Fibroblast of lung (primary cell): ENCODE measurements around the gene NFKBIE.

ENCODE experiments used
- EZH2 ChIP-seq: IDR thresholded peaks from 2 replicates; pipeline ENCODE4 v1.5.1; 2012; ENCODE audit warnings: low read length, control low read depth, mild to moderate bottlenecking; ENCODE audit errors: missing control alignments
- TF ChIP-seq, protein P1 (sequence below), 2 donors: IDR thresholded peaks in 1 of 2; conservative IDR thresholded peaks in 1 of 2; 1 replicate in 1 of 2; 2 replicates in 1 of 2; pipeline ENCODE4 v1.5.1; 2011 to 2012; ENCODE audit warnings: low read length in 2 of 2, control low read depth in 1 of 2, inconsistent platforms in 1 of 2, low read depth in 1 of 2, mild to moderate bottlenecking in 1 of 2

DNA sequence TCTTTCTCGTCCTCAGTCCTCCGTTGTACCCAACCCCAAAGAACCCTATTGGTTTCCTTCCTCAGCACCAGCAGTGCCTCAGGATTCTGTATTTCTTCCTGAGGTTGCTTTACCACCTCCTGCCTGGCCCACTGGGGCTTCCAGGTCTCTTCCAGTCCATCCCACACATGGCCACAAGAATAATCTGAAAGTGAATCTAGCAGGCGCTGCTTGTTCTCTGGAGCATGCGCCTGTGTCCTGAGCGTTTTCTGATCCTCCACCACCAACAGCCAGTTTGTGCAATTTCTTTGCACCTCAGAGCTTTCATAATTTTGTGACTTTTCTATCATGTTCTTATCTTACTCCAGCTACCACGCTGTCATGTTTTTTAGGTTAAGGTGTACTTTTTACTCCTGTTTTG, 30.1 kb downstream of the NFKBIE start:
- TF ChIP-seq, protein P1, sequence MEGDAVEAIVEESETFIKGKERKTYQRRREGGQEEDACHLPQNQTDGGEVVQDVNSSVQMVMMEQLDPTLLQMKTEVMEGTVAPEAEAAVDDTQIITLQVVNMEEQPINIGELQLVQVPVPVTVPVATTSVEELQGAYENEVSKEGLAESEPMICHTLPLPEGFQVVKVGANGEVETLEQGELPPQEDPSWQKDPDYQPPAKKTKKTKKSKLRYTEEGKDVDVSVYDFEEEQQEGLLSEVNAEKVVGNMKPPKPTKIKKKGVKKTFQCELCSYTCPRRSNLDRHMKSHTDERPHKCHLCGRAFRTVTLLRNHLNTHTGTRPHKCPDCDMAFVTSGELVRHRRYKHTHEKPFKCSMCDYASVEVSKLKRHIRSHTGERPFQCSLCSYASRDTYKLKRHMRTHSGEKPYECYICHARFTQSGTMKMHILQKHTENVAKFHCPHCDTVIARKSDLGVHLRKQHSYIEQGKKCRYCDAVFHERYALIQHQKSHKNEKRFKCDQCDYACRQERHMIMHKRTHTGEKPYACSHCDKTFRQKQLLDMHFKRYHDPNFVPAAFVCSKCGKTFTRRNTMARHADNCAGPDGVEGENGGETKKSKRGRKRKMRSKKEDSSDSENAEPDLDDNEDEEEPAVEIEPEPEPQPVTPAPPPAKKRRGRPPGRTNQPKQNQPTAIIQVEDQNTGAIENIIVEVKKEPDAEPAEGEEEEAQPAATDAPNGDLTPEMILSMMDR (conservative IDR thresholded peaks at IDR 0.05 in 1 of 2, IDR thresholded peaks at IDR 0.05 in 1 of 2; ENCODE audit: low read depth in 1 of 2, low read length in 2 of 2): no peak
- TF ChIP-seq EZH2: no peak
